Gastrocnemius medialis (tissue), 4 donors: ENCODE data around the gene RIMBP2. TPM values are rescaled to one million over a fixed set of nuclear protein-coding genes. Genes with fewer than 3 reads are reported as not detected.

Source experiments
- ATAC-seq, 2 donors: fragments of 150-250 bp; one replicate each; pipeline ENCODE4 v1.9.1; 2016
- DNase-seq, 2 donors: peaks; one replicate each; pipeline ENCODE4 v3.0.0-alpha.2; 2019
- H3K27ac ChIP-seq, 4 donors: fragments of 200-600 bp; sonication (generic); 1 replicate in 1 of 4; 2 replicates in 3 of 4; pipeline ENCODE4 v1.5.1; 2016 to 2018; ENCODE audit warnings: mild to moderate bottlenecking in 2 of 4, moderate library complexity in 1 of 4
- H3K27me3 ChIP-seq, 3 donors: fragments of 200-600 bp; sonication (generic) in 2 of 3; 1 replicate in 1 of 3; 2 replicates in 2 of 3; pipeline versions ENCODE4 v1.5.1 to v1.6.0; 2016 to 2019; ENCODE audit warnings: mild to moderate bottlenecking in 1 of 3, moderate library complexity in 1 of 3
- H3K36me3 ChIP-seq, 2 donors: fragments of 200-600 bp; sonication (generic) in 1 of 2; one replicate each; pipeline ENCODE4 v1.5.1; 2017 to 2018
- H3K4me1 ChIP-seq, 2 donors: fragments of 200-600 bp; sonication (generic) in 1 of 2; one replicate each; pipeline ENCODE4 v1.5.1; 2016 to 2017; ENCODE audit warnings: mild to moderate bottlenecking in 2 of 2
- H3K4me3 ChIP-seq, 4 donors: fragments of 200-600 bp; sonication (generic) in 3 of 4; 1 replicate in 1 of 4; 2 replicates in 3 of 4; pipeline ENCODE4 v1.5.1; 2016 to 2019; ENCODE audit warnings: mild to moderate bottlenecking in 2 of 4
- H3K9me3 ChIP-seq, 3 donors: fragments of 200-600 bp; sonication (generic) in 2 of 3; 1 replicate in 1 of 3; 2 replicates in 2 of 3; pipeline ENCODE4 v1.5.1; 2016 to 2019
- CTCF ChIP-seq, 5 experiments: fragments of 450-650 bp in 3 of 5; fragments of 200-600 bp in 2 of 5; sonication (generic) in 2 of 5; IDR thresholded peaks in 4 of 5; conservative IDR thresholded peaks in 1 of 5; 1 replicate in 4 of 5; 2 replicates in 1 of 5; pipeline ENCODE4 v1.5.1; 2016 to 2019; ENCODE audit warnings: antibody characterized with exemption in 5 of 5, mild to moderate bottlenecking in 3 of 5, moderate library complexity in 3 of 5
- POLR2A ChIP-seq, 2 donors: fragments of 450-650 bp; IDR thresholded peaks; one replicate each; pipeline ENCODE4 v1.6.1; 2017; ENCODE audit warnings: antibody characterized with exemption in 2 of 2, mild to moderate bottlenecking in 2 of 2, moderate library complexity in 2 of 2
- in situ Hi-C, 4 donors: fragments of 200-750 bp; cut with MboI; loops; one replicate each; pipeline versions ENCODE4 v1.15.0 to v1.8.0; 2017; ENCODE audit warnings: low sequenced_read_pairs in 4 of 4
- intact Hi-C: fragments of 100-400 bp; cut with DNase I; formaldehyde crosslinking; loops from one replicate; pipeline ENCODE4 v1.15.1; 2023; ENCODE audit warnings: low total_unique reads
- total RNA-seq, 4 donors: library from RNA; depleted of rRNA; stranded (reverse); fragments of >200 nt; gene quantifications; one replicate each; pipeline versions ENCODE4 v1.1.0 to v1.2.3, GENCODE V29; 2016

Gene RIMBP2
- total RNA-seq, 4 donors from 2014 or later = 0.76 to 2.2 (median 1.2) TPM; not detected in 1

DNA sequence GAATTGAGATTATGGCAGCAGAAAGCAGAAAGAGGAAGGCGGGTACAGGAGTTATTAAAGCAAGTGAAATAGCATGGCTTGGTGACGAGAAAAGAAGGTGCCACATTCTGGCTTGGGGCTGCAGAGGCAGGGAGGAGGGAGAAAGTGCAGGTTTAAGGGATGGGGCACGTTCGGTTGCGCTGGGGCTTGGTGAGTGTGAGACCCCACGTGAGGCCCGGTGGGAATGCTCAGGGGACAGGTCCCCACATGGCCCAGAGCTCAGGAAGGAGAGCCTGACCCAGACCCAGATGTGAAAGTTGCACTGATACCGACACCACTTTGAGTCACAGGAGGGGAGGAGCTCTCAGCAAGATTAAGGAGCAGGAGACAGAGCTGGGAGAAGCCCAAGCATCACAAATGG is 191.3 kb downstream of the RIMBP2 start:
- no peak for DNase-seq
- TF ChIP-seq CTCF (IDR thresholded peaks at IDR 0.05 in 4 of 5, conservative IDR thresholded peaks at IDR 0.05 in 1 of 5) = no peak
- no peak for TF ChIP-seq POLR2A (IDR thresholded peaks at IDR 0.05)
- H3K27ac ChIP-seq = no peak overlapping the region
- no peaks in the 10 kb centered on the region for H3K9me3 ChIP-seq
- intact Hi-C loops (no loop called here), in situ Hi-C loops (no loop called here)
- no peaks in the 10 kb centered on the region for H3K4me1 ChIP-seq
- no peaks in the 10 kb centered on the region for H3K27me3 ChIP-seq
- no peak for ATAC-seq
- no peaks in the 10 kb centered on the region for H3K36me3 ChIP-seq
- H3K4me3 ChIP-seq = no peak overlapping the region

DNA sequence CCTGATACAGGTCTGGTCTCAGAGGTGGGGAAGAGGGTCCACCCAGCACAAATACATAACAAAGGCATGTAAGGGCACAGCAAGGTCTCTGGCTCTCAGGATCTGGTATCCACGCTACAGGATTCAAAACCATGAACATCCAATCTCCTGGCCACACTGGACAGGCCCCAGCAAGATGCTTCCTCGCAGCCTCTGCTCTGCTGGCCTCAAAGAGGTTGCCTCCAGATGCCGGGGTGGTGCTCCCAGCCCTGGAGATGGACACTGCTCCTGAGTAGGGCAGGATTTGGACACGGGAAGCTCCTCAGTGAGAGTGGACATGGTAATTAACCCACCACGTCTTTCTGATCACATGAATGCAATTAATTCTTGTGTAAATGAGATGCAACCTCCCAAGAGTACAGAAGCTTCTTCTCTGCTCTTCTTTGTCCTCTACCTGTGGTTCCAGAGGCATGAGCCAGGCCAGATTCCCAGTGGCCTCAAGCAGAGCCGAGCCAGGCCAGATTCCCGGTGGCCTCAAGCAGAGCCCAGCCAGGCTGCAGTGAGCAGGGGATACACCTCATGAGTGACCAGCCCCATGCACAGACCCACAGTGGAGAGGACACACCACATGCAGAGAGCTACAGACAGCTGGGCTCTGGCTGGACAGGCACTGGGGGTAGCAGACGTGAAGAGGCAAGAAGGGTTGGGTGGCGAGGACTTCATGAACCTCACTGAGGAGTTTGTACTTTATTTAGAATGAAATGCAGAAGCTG is 192.1 kb downstream of the RIMBP2 start:
- TF ChIP-seq CTCF (IDR thresholded peaks at IDR 0.05 in 4 of 5, conservative IDR thresholded peaks at IDR 0.05 in 1 of 5) (no peak), POLR2A (IDR thresholded peaks at IDR 0.05) (no peak)
- Histone ChIP-seq H3K4me1 (no peaks in the 10 kb centered on the region), H3K4me3 (no peak overlapping the region), H3K27ac (no peak overlapping the region), H3K36me3 (no peaks in the 10 kb centered on the region), H3K9me3 (no peaks in the 10 kb centered on the region), H3K27me3 (no peaks in the 10 kb centered on the region)
- ATAC-seq = no peak
- in situ Hi-C loops (no loop called here), intact Hi-C loops (no loop called here)
- no peak for DNase-seq

DNA sequence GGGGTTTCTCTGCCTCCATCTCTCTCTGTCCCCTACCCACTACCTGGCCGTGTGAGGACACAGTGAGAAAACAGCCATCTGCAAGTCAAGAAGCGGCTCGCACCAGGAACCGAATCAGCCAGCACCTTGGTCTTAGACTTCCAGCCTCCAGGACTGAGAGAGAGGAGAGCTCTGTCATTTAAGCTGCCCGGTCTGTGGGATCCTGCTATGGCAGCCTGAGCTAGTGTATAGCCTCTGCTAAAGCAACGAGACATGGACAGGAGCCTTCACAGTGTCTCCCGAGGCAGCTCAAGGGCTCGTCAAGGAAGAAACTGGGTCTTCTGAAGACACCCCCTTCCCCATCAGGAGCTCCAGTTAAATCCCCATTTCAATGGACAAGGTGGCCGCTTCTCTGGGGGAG is 192.9 kb downstream of the RIMBP2 start:
- Histone ChIP-seq H3K9me3 (no peaks in the 10 kb centered on the region), H3K36me3 (no peaks in the 10 kb centered on the region), H3K4me3 (no peak overlapping the region), H3K27ac (no peak overlapping the region), H3K27me3 (no peaks in the 10 kb centered on the region), H3K4me1 (no peaks in the 10 kb centered on the region)
- DNase-seq (no peak), ATAC-seq (no peak)
- in situ Hi-C loops (no loop called here), intact Hi-C loops (no loop called here)
- TF ChIP-seq POLR2A (IDR thresholded peaks at IDR 0.05) (no peak), CTCF (IDR thresholded peaks at IDR 0.05 in 4 of 5, conservative IDR thresholded peaks at IDR 0.05 in 1 of 5) (no peak)

DNA sequence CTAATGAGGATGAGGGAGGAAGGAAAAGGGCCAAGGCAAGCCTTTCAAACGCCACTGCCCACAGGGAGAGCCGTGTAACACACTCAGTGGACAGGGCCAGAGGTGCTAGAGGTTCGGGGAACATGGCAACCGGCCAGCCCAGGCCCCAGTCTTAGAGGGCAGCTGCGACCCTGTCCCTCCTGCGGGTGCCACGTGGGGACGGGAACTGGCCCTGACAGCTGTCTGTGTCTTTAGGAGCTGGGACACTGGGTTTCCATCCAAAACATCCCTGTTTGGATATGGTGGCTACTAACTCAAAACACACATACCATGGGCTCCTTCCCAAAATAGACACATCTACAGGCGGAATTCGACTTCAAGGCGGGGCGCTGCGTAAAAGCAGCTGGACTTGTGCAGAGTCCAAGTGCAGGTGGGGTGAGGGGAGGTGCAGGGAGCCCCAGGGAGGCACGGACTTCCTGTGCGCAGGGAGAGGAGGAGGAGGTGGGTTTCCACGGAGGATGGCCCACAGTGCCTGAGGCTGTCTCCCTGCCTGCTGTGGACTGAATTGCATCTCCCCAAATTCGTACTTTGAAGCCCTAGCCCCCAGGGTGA is 193.8 kb downstream of the RIMBP2 start:
- ATAC-seq = no peak
- in situ Hi-C loops = no loop called here

More for the DNA sequence above, 193.8 kb downstream of the RIMBP2 start:
- Histone ChIP-seq H3K36me3 (no peaks in the 10 kb centered on the region), H3K4me3 (no peak overlapping the region), H3K9me3 (no peaks in the 10 kb centered on the region), H3K4me1 (no peaks in the 10 kb centered on the region), H3K27ac (no peak overlapping the region), H3K27me3 (no peaks in the 10 kb centered on the region)
- DNase-seq = no peak
- TF ChIP-seq CTCF (IDR thresholded peaks at IDR 0.05 in 4 of 5, conservative IDR thresholded peaks at IDR 0.05 in 1 of 5) = no peak
- TF ChIP-seq POLR2A (IDR thresholded peaks at IDR 0.05) = no peak
- intact Hi-C loops = no loop called here
